GM23338 (cell line): ENCODE results near the gene ABCC10.

Experiments used
- EZH2 ChIP-seq: fragments of 200-600 bp; sonication (generic); IDR thresholded peaks from one replicate; pipeline ENCODE4 v1.8.0; 2017; ENCODE audit warnings: antibody characterized with exemption, mild to moderate bottlenecking, low read depth; ENCODE audit not compliant: unreplicated experiment
- EZH2phosphoT487 ChIP-seq: fragments of 200-600 bp; sonication (generic); IDR thresholded peaks from one replicate; pipeline ENCODE4 v1.8.1; 2018; ENCODE audit warnings: antibody characterized with exemption; ENCODE audit not compliant: unreplicated experiment
- POLR2AphosphoS5 ChIP-seq: IDR thresholded peaks from 2 replicates; pipeline ENCODE4 v1.6.1; 2016; ENCODE audit warnings: antibody characterized with exemption, low read depth
- TF ChIP-seq, protein P1 (sequence below), 2 experiments: fragments of 200-600 bp in 1 of 2; sonication (generic) in 1 of 2; conservative IDR thresholded peaks; 2 replicates each; pipeline versions ENCODE4 v1.5.1 to v1.6.1; 2016 to 2017; ENCODE audit warnings: antibody characterized with exemption in 2 of 2, low read depth in 2 of 2, mild to moderate bottlenecking in 2 of 2, moderate library complexity in 1 of 2

DNA sequence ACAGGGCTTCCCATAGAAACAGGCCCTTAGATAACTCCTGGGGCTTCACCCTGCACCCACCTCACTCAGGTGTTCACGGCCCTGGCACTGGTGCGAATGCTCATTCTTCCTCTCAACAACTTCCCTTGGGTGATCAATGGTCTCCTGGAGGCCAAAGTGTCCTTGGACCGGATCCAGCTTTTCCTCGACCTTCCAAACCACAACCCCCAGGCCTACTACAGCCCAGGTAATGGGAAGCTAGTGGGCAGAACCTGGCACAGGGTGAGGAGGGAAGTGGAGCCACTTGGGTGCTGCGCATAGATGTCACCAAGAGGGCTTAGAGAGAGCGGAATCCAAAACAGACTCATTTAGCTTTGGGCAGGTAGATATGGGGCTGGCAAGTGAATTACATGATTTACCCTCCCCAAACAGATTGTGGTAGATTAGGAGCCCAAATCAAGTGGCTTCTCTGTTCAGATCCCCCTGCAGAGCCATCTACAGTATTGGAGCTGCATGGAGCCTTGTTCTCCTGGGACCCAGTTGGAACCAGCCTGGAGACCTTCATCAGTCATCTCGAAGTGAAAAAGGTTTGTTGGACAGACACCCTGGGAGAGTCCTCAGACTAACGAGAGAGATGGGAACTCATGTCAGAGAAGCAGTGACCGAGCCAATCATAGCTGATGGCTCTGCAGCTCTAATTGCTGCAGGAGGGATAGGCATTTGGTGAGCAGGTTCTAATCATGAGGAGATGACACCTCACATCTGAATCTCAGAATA is 8.5 kb downstream of the ABCC10 start:
- no peak for TF ChIP-seq EZH2
- TF ChIP-seq, protein P1, sequence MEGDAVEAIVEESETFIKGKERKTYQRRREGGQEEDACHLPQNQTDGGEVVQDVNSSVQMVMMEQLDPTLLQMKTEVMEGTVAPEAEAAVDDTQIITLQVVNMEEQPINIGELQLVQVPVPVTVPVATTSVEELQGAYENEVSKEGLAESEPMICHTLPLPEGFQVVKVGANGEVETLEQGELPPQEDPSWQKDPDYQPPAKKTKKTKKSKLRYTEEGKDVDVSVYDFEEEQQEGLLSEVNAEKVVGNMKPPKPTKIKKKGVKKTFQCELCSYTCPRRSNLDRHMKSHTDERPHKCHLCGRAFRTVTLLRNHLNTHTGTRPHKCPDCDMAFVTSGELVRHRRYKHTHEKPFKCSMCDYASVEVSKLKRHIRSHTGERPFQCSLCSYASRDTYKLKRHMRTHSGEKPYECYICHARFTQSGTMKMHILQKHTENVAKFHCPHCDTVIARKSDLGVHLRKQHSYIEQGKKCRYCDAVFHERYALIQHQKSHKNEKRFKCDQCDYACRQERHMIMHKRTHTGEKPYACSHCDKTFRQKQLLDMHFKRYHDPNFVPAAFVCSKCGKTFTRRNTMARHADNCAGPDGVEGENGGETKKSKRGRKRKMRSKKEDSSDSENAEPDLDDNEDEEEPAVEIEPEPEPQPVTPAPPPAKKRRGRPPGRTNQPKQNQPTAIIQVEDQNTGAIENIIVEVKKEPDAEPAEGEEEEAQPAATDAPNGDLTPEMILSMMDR (conservative IDR thresholded peaks at IDR 0.05; ENCODE audit: low read depth in 2 of 2): no peak
- TF ChIP-seq EZH2phosphoT487: no peak
- TF ChIP-seq POLR2AphosphoS5: no peak
